GM13976 (cell line): Measurements from ENCODE around the gene PRSS16.
A peak's percentile ranks its signal among the peaks of the same experiment; 100 is the strongest.

Experiments
- DNase-seq: peaks from one replicate; pipeline ENCODE4 v3.0.0; 2012; ENCODE audit warnings: low spot score
- in situ Hi-C: fragments of 300-500 bp; cut with MboI; formaldehyde crosslinking; loops from one replicate; pipeline ENCODE4 v1.12.0; 2022; ENCODE audit warnings: low sequenced_read_pairs, mixed read lengths, inconsistent platforms; ENCODE audit not compliant: unreplicated experiment
- TF ChIP-seq, protein P1 (sequence below): IDR thresholded peaks from 2 replicates; pipeline ENCODE4 v1.5.1; 2012; ENCODE audit warnings: borderline replicate concordance, mild to moderate bottlenecking; ENCODE audit not compliant: insufficient read depth; ENCODE audit errors: extremely low read depth, missing control alignments, control extremely low read depth

PRSS16 gene

DNA sequence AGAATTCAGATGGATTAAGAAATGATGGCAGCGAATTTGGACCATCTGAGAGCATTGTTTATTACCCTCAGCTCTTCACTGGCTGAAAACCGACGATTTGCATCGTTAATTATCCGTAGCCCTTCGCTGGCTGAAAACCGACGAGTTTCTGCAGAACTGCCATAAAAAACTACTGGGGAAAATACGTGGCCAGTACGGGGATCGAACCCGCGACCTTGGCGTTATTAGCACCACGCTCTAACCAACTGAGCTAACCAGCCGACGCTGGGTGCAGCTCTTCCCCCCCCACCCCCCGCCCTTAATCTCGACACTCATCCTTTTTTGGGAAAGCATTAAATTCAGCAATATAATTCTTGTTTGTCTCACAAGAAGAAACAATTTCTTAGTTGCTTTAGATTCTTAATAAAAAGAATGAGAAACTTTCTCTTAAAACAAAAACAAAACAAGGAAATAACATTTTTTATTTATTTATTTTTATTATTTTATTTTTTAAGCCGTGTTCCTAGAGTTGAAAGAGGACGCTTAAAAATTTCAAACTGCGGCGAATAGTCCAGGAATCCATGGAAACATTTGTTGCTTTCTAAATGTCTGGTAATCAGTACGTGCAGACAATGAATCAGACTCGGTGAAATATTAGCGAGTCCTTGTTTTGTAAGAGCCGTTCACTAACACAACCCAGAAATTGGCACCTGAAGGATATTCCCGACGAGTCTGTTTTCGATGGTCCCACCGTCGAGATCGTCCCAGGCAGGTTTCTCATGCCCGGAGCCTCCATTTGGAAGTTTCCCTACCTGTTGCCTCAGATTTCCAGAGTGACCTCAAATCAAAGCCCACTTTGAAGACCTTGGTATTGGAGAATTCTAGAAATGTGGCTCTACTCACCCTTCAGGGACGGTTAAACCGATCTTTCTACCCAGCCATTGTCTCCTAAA, 27.8 kb downstream of the PRSS16 start:
- TF ChIP-seq, protein P1, sequence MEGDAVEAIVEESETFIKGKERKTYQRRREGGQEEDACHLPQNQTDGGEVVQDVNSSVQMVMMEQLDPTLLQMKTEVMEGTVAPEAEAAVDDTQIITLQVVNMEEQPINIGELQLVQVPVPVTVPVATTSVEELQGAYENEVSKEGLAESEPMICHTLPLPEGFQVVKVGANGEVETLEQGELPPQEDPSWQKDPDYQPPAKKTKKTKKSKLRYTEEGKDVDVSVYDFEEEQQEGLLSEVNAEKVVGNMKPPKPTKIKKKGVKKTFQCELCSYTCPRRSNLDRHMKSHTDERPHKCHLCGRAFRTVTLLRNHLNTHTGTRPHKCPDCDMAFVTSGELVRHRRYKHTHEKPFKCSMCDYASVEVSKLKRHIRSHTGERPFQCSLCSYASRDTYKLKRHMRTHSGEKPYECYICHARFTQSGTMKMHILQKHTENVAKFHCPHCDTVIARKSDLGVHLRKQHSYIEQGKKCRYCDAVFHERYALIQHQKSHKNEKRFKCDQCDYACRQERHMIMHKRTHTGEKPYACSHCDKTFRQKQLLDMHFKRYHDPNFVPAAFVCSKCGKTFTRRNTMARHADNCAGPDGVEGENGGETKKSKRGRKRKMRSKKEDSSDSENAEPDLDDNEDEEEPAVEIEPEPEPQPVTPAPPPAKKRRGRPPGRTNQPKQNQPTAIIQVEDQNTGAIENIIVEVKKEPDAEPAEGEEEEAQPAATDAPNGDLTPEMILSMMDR: no peak
- in situ Hi-C loops: no loop called here
- DNase-seq: no peak

DNA sequence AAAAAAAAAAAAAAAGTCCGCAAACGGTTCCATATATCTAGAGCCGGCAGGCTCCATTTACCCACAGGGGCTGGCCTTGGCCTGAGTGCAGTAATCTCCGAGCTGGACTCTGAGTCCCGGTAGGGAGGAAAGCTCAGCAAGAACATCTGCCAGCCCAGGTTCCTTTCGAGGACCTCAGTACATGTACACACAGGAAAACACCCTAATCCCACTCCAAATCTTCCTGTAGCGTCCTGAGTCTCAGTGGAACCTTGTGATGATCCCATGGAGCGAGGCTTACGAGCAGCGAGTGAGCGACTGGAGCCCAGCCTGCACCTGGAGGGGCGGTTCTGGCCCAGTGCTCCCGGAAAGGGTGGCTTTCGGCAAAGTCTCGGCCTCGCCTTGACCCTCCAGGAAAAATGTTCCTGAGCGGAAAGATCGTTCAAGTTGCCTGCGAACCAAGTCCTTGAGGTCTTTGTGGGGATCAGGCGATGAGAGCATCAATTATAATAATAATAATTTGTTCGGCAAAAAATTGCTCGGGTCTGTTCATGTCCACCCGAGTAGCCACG, 32.1 kb downstream of the PRSS16 start:
- DNase-seq: no peak
- TF ChIP-seq, protein P1: no peak
- in situ Hi-C loops: no loop called here

DNA sequence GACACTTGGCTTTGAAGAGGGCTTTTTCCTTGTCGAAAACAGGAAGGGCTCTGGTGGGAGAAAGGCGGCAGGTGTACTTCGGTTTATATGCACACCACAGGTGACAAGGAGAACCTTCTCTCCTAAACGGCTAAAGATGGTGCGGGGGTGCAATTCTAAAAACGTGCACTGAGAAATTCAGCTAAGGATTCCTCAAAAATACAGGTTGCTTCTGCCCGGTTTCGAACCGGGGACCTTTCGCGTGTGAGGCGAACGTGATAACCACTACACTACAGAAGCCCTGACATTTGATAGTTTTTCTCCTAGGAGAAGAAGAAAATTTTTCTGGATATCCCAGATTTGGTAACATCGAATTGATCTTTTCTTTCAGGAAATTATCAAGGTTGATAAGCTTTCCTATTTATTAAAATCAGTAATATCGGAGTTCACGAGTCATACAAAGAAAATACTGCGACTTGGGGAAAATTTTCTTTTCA, 32.6 kb downstream of the PRSS16 start:
- TF ChIP-seq, protein P1: no peak
- in situ Hi-C loops: no loop called here
- peak; percentile 55 for DNase-seq

DNA sequence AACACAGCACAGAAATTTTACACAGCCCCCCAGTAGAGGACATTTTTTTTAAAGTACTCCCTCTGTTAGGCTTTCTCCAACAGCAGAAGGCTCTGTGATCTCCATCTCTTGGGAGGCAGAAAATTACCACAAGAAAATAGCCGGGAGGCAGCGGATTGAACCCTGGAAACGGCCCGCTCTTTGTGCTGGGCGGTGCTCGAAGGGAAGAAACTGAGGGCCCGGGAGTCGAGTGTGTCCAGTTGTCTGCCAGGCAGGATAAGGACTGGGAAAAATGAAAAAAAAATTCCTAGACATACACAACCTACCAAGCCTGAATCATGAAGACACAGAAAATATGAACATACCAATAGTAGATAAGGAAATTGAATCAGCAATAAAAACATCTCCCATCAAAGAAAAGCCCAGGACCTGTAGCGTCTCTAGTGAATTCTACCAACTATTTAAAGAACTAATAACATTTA, 33.1 kb downstream of the PRSS16 start:
- TF ChIP-seq, protein P1: no peak
- in situ Hi-C loops: no loop called here
- no peak for DNase-seq

DNA sequence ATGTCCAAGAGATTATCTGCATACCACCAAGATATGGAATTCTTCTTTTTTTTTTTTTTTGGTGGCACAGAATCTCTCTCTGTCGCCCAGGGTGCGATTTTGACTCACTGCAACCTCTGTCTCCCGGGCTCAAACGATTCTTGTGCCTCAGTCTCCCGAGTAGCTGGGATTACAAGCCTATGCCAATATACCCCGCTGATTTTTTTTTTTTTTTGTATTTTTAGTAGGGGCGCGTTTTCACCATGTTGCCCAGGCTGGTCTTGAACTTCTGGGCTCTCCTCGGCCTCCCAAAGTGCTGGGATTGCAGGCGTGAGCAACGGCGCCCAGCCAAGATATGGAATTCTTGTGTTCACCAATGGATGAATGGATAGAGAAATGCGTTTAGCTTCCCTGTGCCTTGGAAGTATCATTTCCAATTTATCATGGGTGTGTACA, 33.6 kb downstream of the PRSS16 start:
- in situ Hi-C loops: no loop called here
- DNase-seq: no peak
- TF ChIP-seq, protein P1: no peak

DNA sequence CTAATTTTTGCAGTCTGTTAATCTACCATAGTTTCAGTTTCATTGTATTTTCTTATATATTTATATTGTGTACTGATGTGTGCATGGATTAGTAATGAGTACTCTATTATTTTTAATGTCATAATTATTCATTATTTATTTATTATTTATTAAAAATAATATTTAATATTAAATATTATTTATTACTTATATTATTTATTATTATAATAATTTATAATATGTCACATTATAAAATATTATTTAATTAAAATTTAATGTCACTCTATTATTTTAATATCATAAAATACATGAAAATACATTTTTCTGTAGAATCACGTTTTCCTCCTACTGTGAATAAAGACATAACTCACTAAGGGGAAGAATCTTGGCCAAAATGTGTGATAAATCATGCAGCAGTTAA, 34.1 kb downstream of the PRSS16 start:
- in situ Hi-C loops: no loop called here
- no peak for DNase-seq
- TF ChIP-seq, protein P1: no peak
